UCSD-AML1 (cell line): ENCODE results near the gene SH2D3C.
"Not testable (repeated sequence)": the region's sequence is repeated elsewhere in the genome, so short reads cannot be mapped to it uniquely, and the experiment has no call there.

Experiments
- DNase-seq: peaks from one replicate; lab custom pipeline; 2025; ENCODE audit not compliant: unreplicated experiment; lab: John Stamatoyannopoulos, UW

The SH2D3C gene

DNA sequence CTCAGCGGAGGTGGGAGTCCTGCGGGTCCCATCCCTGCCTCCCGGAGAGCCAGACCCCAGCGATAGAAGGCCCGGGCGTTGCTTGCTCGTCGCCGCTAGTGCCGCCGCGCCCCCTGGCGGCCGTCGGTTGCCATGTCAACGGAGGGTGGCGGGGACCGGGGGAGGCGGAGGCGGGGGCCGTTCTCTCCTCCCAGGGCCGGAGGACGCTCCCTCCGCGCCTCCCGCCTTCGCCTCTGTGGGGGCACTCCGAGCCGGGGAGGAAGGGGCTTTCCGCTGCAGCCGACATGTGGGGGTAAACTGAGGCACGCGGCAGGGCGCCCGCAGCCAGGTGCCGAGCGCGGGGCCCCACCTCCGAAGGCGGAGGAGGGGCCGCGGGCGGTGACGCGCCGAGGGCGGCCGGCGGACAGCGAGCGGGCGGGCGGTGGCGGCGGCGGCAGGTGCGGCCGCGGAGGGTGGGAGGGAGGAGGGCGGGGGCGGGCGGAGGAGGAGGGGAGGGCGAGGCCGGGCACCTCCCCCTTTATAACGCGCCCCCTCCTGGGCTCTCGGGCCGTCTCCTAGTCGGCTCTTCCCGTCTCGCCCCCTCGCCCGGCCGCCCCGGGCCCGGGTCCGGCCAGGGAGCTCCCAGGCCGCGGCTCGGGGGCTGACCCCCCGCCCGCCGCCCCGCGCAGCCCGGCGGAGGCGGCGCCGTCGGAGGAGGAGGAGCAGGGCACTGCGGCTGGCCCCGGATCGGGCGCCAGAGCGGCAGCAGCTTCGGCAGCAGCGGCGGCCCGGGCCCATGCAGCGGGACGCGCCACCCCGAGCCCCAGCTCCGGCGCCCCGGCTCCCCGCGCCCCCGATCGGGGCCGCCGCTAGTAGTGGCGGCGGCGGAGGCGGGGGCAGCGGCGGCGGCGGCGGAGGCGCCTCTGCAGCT is 6.8 kb upstream of the SH2D3C start:
- peak; percentile 89 for DNase-seq

DNA sequence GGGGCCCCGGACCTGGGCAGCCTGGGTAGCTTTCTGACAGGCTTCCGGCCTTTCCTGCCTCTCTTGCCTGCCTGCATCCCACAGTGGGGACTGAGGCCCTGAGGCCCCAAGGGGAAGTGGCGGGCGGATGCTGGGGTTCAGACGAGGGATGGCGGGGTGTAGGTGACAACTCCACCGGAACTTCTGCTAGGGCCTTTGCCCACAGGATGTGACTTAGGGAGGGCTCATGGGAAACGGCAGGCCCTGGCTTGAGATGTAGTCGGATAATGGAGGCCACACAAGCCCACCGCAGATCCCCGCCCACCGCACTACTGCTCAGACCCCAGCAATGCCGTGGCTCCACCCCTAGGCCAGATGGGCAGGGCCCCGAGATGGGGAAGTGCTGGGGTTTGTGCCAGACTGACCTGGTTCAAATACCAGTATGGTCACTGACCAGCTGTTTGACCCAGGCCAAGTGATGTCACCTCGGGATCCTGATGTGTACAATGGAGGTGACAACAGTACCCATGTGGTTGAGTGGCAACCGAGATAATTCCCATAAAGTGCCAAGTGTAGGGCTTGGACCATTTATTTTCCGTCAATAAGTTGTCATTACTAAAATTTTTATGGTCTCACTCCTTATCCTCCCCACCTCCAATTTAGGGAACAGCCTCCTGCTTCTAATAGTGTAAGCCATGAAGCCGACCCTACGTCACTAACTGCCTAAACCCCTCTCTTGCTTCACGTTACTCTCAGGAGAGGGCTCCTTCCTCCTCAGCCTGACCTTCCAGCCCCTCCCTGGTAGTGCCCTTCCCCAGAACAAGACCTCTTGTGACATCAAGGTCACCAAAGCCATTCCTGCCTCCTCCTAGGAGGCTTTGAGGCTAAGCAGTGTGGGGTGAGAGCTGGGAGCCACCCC is 4.9 kb upstream of the SH2D3C start:
- peak; percentile 98 for DNase-seq

DNA sequence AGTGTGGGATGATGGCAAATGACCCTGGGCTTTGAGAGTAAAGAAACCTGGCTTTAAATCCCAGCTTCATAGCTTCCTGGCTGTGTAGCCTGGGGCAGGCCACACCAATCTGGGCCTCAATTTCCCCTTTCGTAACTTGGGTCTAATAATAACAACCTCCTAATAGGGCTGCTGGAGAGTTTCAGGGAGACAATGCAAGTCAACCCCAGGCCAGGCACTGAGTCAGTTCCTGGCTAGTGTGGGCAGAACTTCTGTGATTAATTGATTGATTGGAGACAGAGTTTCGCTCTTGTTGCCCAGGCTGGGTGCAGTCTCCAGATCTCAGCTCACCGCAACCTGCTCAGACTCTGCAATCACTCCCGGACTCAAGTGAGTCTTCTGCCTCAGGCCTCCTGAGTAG is 3.3 kb upstream of the SH2D3C start:
- no peak for DNase-seq

DNA sequence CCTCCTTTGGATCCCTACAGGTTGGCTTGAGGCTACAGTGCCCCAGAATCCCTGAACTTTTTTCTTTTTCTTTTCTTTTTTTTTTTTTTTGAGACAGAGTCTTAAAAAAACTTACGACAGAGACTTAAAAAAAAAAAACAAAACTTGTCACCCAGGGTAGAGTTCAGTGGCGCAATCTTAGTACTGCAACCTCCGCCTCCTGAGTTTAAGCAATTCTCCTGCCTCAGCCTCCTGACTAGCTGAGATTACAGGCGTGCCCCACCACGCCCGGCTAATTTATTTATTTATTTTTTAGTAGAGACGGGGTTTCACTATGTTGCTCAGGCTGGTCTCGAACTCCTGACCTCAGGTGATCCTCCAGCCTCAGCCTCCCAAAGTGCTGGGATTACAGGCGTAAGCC is 2.4 kb upstream of the SH2D3C start:
- not testable (repeated sequence) for DNase-seq

DNA sequence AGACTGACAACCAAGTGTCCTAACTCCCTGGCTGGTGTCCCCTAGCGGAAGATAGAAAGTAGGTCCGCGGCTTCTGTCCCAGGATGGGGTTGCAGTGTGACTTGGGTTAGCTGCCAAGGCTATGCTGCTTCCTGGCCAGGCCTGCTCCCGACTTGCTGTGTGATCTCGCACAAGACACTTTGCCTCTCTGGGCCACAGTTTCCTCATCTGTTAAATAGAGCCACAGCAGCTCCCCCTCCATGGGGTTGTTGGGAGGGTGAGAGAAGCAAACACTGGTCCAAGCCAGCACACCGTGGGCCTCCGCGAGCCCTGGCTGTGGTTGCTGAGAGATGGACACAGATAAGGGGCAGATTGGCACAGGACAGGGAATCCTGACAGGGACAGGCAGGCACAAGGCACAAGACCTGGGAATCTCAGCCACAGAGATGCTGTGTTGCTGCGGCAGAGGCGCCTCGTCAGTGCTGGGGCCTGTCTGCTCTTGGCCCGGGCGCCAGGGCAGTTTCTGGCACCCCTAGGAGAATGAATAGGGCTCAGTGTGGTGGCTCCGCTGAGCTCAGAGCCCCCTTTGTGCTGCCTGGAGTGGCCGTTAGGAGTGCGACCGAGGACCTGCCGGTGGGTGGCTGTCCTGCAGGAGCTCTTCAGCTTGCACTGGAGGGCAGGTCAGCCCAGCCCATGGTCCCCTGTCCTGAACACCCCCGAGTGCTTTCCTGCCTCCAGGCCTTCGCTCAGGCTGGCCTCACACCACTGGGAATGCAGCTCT is 1.8 kb upstream of the SH2D3C start:
- DNase-seq, result no peak

DNA sequence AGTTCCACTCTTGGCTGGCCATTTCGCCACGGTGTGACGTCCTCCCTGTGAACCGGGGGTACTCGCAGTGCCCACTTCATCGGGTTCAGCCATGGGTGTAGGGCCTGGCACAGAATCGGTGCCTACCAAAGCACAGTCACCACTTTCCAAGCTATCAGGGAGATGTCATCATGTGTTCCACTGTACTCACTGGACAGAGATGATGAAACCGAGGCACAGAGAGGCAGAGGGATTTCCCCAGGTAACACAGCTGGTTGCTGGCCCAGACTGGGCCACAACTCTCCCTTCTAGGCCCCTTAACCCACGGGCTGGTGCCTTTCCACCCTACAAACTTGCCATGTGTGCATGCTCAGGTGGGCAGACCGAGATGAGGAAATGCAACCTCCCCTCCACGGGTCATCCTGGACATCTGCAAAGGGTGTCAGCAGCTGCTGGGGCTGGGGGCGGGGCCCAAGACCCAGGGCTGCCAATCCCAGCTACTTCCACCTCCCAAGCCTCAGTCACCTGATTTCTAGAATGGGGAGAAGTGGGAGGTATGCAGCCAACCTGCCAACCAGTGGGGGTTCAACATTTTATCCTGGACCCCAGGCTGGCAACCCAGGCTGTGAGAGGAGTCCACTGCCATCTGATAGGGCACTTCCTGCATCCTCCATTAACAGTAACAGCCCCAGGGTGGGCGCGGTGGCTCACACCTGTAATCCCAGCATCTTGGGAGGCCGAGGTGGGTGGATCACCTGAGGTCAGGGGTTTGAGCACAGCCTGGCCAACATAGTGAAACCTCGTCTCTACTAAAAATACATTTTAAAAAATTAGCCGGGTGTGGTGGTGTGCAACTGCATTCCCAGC is 893 bp upstream of the SH2D3C start:
- peak; percentile 54 for DNase-seq

DNA sequence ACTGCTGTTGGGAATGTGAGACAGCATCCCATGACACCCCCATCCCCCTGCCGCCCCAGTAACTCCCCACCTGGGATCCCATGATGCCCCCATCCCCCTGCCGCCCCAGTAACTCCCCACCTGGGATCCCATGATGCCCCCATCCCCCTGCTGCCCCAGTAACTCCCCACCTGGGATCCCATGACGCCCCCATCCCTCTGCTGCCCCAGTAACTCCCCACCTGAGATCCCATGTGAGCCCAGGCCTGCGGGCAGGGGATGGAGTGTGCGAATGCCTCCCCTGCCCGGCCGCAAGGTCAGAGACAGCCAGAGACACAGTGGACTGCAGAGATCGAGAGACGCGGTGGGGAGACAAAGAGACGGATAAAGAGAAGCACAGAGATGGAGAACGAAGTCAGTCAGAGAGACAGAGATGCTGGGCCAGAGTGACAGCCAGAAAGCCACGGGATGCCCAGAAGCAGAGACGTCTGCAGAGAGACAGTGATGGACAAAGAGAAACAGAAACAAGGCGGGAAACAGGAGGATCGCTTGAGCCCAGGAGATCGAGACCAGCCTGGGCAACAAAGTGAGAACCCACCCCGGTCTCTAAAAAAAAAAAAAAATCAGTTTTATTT is 992 bp downstream of the SH2D3C start:
- no peak for DNase-seq

DNA sequence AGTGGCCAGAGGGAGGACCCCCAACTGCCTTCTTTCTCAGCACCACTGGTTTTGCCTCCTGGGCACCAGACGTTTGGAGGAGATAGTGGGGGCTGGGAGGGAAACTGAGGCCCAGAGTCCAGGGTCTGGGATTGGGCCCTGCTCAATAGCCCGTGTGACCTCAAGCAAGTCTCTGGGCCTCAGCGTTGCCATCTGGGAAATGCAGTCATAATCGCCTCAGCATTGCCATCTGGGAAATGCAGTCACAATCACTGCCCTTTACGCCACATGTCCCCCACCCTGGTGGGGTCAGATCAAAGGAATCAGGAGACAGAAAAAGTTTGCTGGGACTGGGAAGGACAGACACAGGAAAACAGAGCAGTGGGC is 1.6 kb downstream of the SH2D3C start:
- DNase-seq, result no peak

DNA sequence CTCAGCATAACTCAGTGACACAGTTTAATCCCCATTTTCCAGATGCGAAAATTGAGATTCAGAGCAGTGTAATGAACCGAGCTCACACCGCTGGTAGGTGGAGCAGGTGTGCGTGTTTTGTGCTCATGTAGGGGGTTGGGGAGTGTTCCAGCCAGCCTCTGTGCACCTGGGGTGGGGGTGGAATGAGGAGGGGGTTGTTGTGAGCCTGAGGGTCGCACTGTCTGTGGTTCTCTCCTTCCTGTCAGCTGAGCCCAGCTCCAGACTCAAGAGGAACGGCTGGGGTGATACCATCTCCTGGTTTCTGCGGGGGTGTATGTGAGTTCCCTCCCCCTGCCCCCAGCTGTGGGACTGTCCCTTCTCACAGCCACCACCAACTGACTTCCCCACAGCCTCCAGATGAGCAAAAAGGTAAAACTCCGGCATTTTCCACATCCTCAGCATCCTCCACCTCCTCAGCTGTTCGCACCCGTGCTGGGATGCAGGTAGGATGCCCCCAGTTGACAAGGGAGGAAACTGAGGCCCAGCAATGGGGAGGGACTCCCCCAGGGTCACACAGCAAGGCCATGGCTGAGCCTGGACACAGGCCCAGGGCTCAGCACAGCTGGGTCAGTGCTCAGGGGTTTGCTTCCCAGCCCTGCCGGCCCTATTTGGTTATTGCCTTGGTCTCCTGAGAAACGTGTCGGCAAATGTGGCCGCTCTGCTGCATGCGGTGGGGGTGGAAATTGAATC is 2.1 kb downstream of the SH2D3C start:
- peak; percentile 79 for DNase-seq

DNA sequence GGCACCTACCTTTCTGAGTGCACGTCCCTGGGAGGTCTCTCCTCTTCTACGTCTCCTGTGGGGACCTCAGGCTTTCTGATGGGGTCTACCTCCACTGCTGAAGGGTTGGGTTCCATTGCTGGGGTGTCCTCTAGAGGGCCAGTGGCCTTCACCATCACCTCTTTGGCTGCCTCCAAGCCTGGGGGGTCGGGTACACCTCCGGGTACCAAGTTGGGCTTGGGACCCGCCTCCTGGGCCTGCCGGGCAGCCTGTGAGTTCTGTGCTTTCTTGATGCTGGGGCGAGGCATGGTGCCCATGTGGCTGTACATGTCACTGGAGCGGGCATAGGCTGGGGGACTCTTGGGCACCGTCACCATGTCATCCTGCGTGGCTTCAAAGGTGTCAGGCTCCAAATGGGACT is 4.5 kb downstream of the SH2D3C start:
- DNase-seq, result no peak

DNA sequence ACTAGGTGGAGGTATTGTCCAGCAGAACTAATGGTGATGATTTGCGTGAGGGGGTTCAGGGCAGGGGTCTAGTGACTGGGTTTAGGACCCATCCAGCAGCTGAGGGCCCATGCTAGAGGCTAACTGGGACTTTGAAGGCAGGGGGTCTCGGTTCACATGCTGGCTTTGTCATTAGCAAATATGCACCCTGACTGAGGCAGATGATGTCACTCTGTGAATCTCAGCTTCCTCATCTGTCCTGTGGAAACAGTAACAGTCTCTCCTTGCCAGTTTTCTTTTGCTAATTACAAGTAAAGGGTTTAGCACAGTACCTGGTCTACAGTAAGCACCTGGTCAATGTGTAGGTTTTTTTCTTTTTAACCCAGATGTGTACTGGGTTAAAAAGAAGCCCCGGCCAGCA is 5.2 kb downstream of the SH2D3C start:
- DNase-seq, result no peak

DNA sequence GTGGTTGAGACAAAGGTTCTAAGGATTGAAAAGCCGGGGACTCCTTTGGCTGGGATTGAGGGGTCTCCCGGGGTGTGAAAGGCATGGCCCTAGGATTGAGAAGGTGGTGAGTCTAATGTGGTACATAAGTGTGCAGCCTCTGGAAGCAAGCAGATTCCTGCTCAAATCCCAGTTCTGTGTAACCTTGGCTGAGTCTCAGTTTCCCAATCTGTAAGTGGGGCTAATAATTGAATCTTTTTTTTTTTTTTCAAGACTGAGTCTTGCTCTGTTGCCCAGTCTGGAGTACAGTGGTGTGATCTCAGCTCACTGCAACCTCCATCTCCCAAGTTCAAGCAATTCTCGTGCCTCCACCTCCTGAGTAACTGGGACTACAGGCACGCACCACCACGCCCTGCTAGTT is 5.9 kb downstream of the SH2D3C start:
- no peak for DNase-seq

DNA sequence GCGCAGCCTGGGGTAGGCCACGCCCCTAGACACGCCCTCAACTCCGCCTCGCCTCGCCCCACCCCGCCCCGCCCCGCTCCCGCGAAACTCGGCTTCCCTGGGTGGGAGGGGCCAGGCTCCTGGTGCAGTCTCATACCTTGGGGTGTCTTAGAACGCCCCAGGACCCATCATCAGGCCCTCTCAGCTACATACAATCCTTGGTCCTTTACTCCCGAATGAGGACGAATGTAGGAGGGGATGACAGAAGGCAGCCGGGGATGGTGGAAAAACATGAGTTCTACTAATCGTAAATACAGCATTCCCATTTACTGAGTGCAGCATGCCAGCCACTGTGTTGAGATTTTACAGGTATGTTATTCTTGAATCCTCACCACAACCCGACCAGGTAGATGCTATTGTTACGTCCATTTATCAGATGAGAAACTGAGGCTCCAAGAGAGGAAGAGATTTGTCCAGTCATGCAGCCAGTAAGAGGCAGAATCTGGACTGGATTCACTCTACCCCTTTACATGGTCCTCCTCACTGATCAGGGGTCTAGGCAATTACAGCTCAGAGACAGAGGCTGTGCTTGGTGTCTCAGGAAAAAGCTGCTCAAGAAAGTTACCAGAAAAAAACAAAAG is 6.8 kb downstream of the SH2D3C start:
- no peak for DNase-seq

DNA sequence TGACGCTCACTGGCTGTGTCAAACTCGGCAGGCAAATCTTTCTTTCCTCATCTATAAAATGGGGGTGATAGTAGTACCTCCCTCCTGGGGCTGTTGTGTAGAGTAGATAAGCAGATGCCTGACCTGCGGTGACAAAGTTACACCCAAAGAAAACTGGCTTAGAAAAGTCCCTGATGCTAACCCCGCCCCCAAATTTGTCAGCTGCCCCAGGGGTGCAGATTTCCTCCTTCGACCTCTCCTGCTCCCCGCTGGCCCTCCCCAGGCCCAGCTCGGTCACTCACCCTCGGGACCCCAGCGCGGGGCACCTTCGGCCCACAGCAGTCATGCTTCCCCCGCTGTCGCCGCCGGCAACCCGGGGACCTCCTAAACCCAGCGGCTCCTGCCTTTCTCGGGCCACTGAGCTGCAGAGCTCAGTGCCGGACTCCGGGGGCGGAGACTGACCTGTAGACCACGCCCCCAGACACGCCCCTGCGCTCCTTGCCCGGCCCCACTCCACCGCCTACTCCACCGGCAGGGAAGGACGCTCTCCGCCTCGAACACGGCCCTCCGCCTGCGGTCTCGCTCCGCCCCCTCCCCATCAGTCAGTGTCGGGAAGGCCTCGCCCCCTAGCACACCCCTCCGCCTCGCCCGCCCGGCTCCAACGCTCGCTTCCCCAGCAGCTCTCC is 7.4 kb downstream of the SH2D3C start:
- peak; percentile 99 for DNase-seq

DNA sequence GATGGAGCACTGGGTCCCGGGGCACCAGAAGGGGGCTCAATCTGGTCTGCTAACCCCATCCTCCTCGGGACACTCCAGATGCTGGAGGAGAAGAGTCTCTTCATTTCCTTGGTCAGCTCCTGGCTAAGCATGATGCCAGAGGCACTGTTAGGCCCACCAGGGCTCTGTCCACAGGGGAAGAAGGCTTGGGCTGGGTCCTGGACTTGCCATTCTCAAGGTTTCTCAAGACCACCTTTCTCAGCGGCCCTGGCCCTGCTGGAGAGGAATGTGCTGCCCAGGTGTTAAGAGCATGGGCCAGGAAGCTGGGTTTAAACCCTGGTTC is 7.9 kb downstream of the SH2D3C start:
- DNase-seq, result no peak

DNA sequence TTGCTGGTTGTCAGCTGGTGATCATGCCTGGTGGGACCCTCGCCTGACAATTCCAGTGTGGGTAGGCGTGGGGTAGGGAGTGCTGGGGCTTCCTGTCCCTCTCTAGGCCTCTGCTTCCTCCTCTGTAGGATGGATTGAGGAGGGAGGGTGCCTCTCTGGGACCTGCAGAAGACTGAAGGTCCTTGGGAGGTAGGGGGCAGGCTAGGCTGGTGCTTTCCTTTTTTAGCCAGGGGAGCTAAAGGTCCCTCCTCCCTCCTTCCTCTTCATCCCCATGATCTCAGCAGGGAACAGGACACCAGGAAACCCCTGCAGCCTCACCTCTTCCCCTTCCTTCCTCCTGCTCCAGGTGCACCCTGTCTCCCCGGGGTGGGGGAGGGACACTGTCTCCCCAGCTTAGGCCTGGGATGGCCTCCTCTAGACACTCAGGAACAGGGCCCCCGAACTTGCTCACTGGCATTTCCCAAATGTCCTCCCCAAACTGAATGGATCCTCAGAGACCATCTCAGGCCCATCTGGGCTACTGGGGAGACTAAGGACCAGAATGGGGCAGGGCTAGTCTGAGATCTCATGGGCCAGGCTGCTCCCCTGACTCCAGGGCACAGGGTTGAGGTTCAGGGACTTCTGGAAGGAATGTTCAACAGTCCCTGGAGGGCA is 8.4 kb downstream of the SH2D3C start:
- peak; percentile 64 for DNase-seq

DNA sequence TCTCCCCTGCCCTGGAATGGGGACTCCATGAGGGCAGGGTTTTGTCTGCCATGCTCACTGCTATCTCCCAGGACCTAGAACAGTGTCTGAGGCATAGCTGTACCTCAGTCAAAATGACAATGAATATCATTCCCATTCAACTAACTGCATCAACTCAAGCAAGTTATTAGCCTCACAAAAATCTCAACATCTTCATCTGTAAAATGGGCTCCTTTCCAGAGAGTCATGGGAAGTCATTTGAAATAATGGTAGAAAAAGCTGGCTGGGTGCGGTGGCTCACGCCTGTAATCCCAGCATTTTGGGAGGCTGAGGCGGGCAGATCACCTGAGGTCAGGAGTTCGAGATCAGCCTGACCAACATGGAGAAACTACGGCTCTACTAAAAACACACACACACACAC is 9.4 kb downstream of the SH2D3C start:
- DNase-seq, result no peak

DNA sequence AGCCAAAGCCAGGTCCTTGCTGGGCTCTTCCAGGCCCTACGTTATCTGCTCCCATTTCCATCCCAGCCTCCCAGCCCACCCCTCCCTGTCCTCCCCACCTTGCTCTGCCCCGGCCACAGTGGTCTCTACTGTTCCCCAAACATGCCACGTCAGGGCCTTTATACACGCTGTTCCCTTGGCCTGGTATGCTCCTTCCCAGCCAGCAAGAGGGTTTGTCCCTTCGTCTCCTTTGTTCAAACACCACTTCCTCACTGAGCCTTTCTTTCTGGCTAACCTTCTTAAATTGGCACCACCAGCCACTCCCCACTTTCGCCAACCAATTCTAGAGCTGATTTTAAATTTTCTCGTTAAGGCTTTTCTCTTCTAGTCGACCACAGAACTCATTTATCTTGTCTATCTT is 9.8 kb downstream of the SH2D3C start:
- no peak for DNase-seq
